H9 (cell line): ENCODE results near the gene CSRNP3. TPM values are rescaled to one million over a fixed set of nuclear protein-coding genes. Genes with fewer than 3 reads are reported as not detected.

ENCODE experiments used
- DNase-seq: peaks from one replicate; pipeline ENCODE4 v3.0.0-alpha.2; 2017
- H2AFZ ChIP-seq: one replicate; pipeline ENCODE4 v1.6.1; 2013; ENCODE audit warnings: mild to moderate bottlenecking, low read length, control low read depth, moderate library complexity
- H2AK5ac ChIP-seq: 2 replicates; pipeline ENCODE4 v1.6.1; 2013; ENCODE audit warnings: low read length, control low read depth, mixed read lengths; ENCODE audit not compliant: insufficient read length
- H2BK120ac ChIP-seq: one replicate; pipeline ENCODE4 v1.6.1; 2013; ENCODE audit warnings: low read depth, mild to moderate bottlenecking, low read length, control low read depth, inconsistent platforms; ENCODE audit not compliant: poor library complexity, severe bottlenecking
- H2BK12ac ChIP-seq: 2 replicates; pipeline ENCODE4 v1.6.1; 2013; ENCODE audit warnings: low read length, control low read depth, mixed read lengths, low read depth; ENCODE audit not compliant: insufficient read length
- H2BK15ac ChIP-seq: 2 replicates; pipeline ENCODE4 v1.6.1; 2013; ENCODE audit warnings: low read depth, low read length, control low read depth
- H2BK20ac ChIP-seq: one replicate; pipeline ENCODE4 v1.6.1; 2013; ENCODE audit warnings: low read depth, mild to moderate bottlenecking, low read length, control low read depth, inconsistent platforms; ENCODE audit not compliant: poor library complexity, severe bottlenecking
- H2BK5ac ChIP-seq: 2 replicates; pipeline ENCODE4 v1.6.1; 2013; ENCODE audit warnings: low read length, control low read depth, mixed read lengths; ENCODE audit not compliant: insufficient read length
- H3K14ac ChIP-seq: 2 replicates; pipeline ENCODE4 v1.6.1; 2013; ENCODE audit warnings: low read length, control low read depth; ENCODE audit not compliant: insufficient read depth
- H3K18ac ChIP-seq: 2 replicates; pipeline ENCODE4 v1.6.1; 2013; ENCODE audit warnings: low read depth, mild to moderate bottlenecking, mixed read lengths, low read length, control low read depth; ENCODE audit not compliant: insufficient read length
- H3K23ac ChIP-seq: 2 replicates; pipeline ENCODE4 v1.6.1; 2013; ENCODE audit warnings: low read length, control low read depth, mixed read lengths, low read depth; ENCODE audit not compliant: insufficient read length
- H3K23me2 ChIP-seq: 2 replicates; pipeline ENCODE4 v1.6.1; 2013; ENCODE audit warnings: low read depth, mild to moderate bottlenecking, mixed read lengths, low read length, control low read depth; ENCODE audit not compliant: insufficient read length, poor library complexity, severe bottlenecking
- H3K27ac ChIP-seq: 2 replicates; pipeline ENCODE4 v1.5.1; 2013; ENCODE audit warnings: low read length, control low read depth, mixed read lengths, low read depth; ENCODE audit not compliant: insufficient read length
- H3K27me3 ChIP-seq: 2 replicates; pipeline ENCODE4 v1.6.1; 2013; ENCODE audit warnings: low read length, control low read depth, inconsistent platforms; ENCODE audit not compliant: insufficient read depth
- H3K4ac ChIP-seq: 2 replicates; pipeline ENCODE4 v1.6.1; 2013; ENCODE audit warnings: low read depth, mild to moderate bottlenecking, control low read depth, inconsistent platforms, low read length, moderate library complexity
- H3K4me1 ChIP-seq: 2 replicates; pipeline ENCODE4 v1.6.1; 2013; ENCODE audit warnings: low read length, control low read depth, inconsistent platforms; ENCODE audit not compliant: insufficient read depth
- H3K4me2 ChIP-seq: 2 replicates; pipeline ENCODE4 v1.6.1; 2013; ENCODE audit warnings: low read length, control low read depth, mixed read lengths; ENCODE audit not compliant: insufficient read length, insufficient read depth
- H3K56ac ChIP-seq: 2 replicates; pipeline ENCODE4 v1.6.1; 2013; ENCODE audit warnings: low read depth, mild to moderate bottlenecking, mixed read lengths, low read length, control low read depth; ENCODE audit not compliant: insufficient read length
- H3K79me1 ChIP-seq: 2 replicates; pipeline ENCODE4 v1.6.1; 2013; ENCODE audit warnings: low read depth, mild to moderate bottlenecking, moderate library complexity, low read length, control low read depth, inconsistent platforms; ENCODE audit not compliant: insufficient read depth, poor library complexity, severe bottlenecking
- H3K79me2 ChIP-seq: 2 replicates; pipeline ENCODE4 v1.6.1; 2013; ENCODE audit warnings: low read length, control low read depth, inconsistent platforms; ENCODE audit not compliant: insufficient read depth
- H3K9ac ChIP-seq: 2 replicates; pipeline ENCODE4 v1.6.1; 2013; ENCODE audit warnings: low read length, control low read depth, mixed read lengths; ENCODE audit not compliant: insufficient read length; ENCODE audit errors: extremely low read depth
- H3K9me3 ChIP-seq: one replicate; pipeline ENCODE4 v1.6.1; 2013; ENCODE audit warnings: low read depth, low read length, inconsistent platforms; ENCODE audit not compliant: control insufficient read depth
- H3T11ph ChIP-seq: one replicate; pipeline ENCODE4 v1.6.1; 2013; ENCODE audit warnings: mild to moderate bottlenecking, low read length, control low read depth, inconsistent platforms
- H4K20me1 ChIP-seq: one replicate; pipeline ENCODE4 v1.6.1; 2013; ENCODE audit not compliant: control insufficient read depth, insufficient read length, insufficient read depth
- H4K5ac ChIP-seq: 2 replicates; pipeline ENCODE4 v1.6.1; 2013; ENCODE audit warnings: low read depth, mild to moderate bottlenecking, mixed read lengths, low read length, control low read depth; ENCODE audit not compliant: insufficient read length
- H4K8ac ChIP-seq: replicated peaks from 2 replicates; pipeline ENCODE4 v1.6.1; 2013; ENCODE audit warnings: low read length, control low read depth, mixed read lengths, low read depth; ENCODE audit not compliant: insufficient read length
- H4K91ac ChIP-seq: 2 replicates; pipeline ENCODE4 v1.6.1; 2013; ENCODE audit warnings: low read depth, mild to moderate bottlenecking, moderate library complexity, mixed read lengths, low read length, control low read depth; ENCODE audit not compliant: insufficient read length
- H3K27ac Mint-ChIP-seq, 3 experiments: 2 replicates in 2 of 3; 3 replicates in 1 of 3; pipeline ENCODE4 v1.8.0; 2020 to 2021; ENCODE audit warnings: mixed read lengths in 3 of 3, mild to moderate bottlenecking in 1 of 3, moderate library complexity in 1 of 3
- H3K27me3 Mint-ChIP-seq: 2 replicates; pipeline ENCODE4 v1.8.0; 2021; ENCODE audit warnings: low read depth, mild to moderate bottlenecking, moderate library complexity, mixed read lengths
- H3K36me3 Mint-ChIP-seq, 3 experiments: 2 replicates in 2 of 3; 3 replicates in 1 of 3; pipeline ENCODE4 v1.8.0; 2020 to 2021; ENCODE audit warnings: low read depth in 3 of 3, mixed read lengths in 3 of 3; ENCODE audit not compliant: insufficient read depth in 1 of 3
- H3K4me1 Mint-ChIP-seq, 2 experiments: 2 replicates each; pipeline ENCODE4 v1.8.0; 2020; ENCODE audit warnings: mixed read lengths in 2 of 2
- H3K4me3 Mint-ChIP-seq, 2 experiments: 2 replicates in 1 of 2; 3 replicates in 1 of 2; pipeline ENCODE4 v1.8.0; 2020 to 2021; ENCODE audit warnings: mild to moderate bottlenecking in 2 of 2, mixed read lengths in 2 of 2, moderate library complexity in 1 of 2
- H3K9me3 Mint-ChIP-seq, 2 experiments: 2 replicates in 1 of 2; 3 replicates in 1 of 2; pipeline ENCODE4 v1.8.0; 2020; ENCODE audit warnings: mild to moderate bottlenecking in 2 of 2, mixed read lengths in 2 of 2, moderate library complexity in 1 of 2
- WGBS: extraction: QIAGEN DNeasy Blood & Tissue Kit; methylation state at CpG from one replicate; pipeline ENCODE4 v1.1.7; 2013; ENCODE audit warnings: missing lambda C conversion rate, low lambda C conversion rate, mixed read lengths; ENCODE audit not compliant: insufficient read length; ENCODE audit errors: extremely low coverage; 5-methylcytosine and 5-hydroxymethylcytosine counted together
- total RNA-seq: library from RNA; stranded (reverse); gene quantifications from 2 replicates; pipeline ENCODE4 v1.2.1, GENCODE V29; 2021
- TF ChIP-seq, protein P1 (sequence below): fragments of 200-600 bp; sonication (generic); conservative IDR thresholded peaks from 3 replicates; pipeline ENCODE4 v1.8.0; 2021; ENCODE audit warnings: antibody characterized with exemption, mild to moderate bottlenecking

The CSRNP3 gene
- total RNA-seq, 1 experiment from 2014 or later = 3.6 TPM

DNA sequence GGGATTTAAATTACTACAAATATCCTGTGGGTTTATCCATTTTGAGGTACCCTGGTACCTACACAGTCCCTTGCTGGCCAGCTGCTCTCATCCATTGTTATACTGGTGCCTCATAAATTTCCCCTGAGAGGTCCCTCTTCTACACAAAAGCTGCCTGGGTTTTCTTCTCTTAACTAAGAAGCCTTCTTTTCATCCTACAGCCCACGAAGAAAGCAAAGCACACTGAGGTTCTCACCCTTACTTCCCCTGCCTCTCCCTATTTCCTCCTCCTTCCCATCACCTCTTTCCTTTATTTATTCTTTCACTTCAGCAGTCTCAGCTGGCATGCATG is 154.9 kb downstream of the CSRNP3 start:
- WGBS = no CpG with 5 or more reads among the region's 1 CpG
- Histone ChIP-seq H3K56ac (no peak overlapping the region), H3K14ac (no peak overlapping the region), H3K27ac (no peak overlapping the region), H3K27me3 (no peaks in the 10 kb centered on the region), H3K9me3 (no peaks in the 10 kb centered on the region), H2AK5ac (no peak overlapping the region), H3K79me1 (no peaks in the 10 kb centered on the region), H4K5ac (no peak overlapping the region), H4K8ac (no peak overlapping the region), H3K4me1 (peaks cover 13% of the 10 kb centered on the region; the same call in 1 of the 2 replicates), H3K9ac (no peak overlapping the region), H2BK15ac (no peak overlapping the region), H3K4me2 (no peak overlapping the region), H4K91ac (no peak overlapping the region), H3K18ac (no peak overlapping the region), H2BK20ac (no peak overlapping the region), H2BK12ac (no peak overlapping the region), H4K20me1 (no peaks in the 10 kb centered on the region), H3K79me2 (no peaks in the 10 kb centered on the region), H2BK5ac (no peak overlapping the region), H2AFZ (no peak overlapping the region), H3T11ph (no peak overlapping the region), H2BK120ac (no peak overlapping the region), H3K4ac (no peak overlapping the region), H3K23me2 (no peaks in the 10 kb centered on the region), H3K23ac (no peak overlapping the region)
- H3K9me3 Mint-ChIP-seq = no peaks in the 10 kb centered on the region
- H3K4me3 Mint-ChIP-seq = peak overlapping the region in 1 of 2 experiments; percentile 8; a peak in 1 of 5 replicates
- DNase-seq = no peak
- TF ChIP-seq, protein P1, sequence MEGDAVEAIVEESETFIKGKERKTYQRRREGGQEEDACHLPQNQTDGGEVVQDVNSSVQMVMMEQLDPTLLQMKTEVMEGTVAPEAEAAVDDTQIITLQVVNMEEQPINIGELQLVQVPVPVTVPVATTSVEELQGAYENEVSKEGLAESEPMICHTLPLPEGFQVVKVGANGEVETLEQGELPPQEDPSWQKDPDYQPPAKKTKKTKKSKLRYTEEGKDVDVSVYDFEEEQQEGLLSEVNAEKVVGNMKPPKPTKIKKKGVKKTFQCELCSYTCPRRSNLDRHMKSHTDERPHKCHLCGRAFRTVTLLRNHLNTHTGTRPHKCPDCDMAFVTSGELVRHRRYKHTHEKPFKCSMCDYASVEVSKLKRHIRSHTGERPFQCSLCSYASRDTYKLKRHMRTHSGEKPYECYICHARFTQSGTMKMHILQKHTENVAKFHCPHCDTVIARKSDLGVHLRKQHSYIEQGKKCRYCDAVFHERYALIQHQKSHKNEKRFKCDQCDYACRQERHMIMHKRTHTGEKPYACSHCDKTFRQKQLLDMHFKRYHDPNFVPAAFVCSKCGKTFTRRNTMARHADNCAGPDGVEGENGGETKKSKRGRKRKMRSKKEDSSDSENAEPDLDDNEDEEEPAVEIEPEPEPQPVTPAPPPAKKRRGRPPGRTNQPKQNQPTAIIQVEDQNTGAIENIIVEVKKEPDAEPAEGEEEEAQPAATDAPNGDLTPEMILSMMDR = no peak
- H3K36me3 Mint-ChIP-seq = no peaks in the 10 kb centered on the region; a peak in 2 of 7 replicates
- no peaks in the 10 kb centered on the region for H3K27me3 Mint-ChIP-seq
- H3K27ac Mint-ChIP-seq = peak overlapping the region; percentile 9 to 87 (median 82)
- peaks cover 22 to 24% of the 10 kb centered on the region in 2 experiments for H3K4me1 Mint-ChIP-seq
